ENCODE data around the gene AKAP7. TPM values are rescaled to one million over a fixed set of nuclear protein-coding genes. Genes with fewer than 3 reads are reported as not detected.

The AKAP7 gene
- total and polyA plus RNA-seq, 7 experiments from 2014 or later = 6.5 to 21.1 (median 16.8) TPM

DNA sequence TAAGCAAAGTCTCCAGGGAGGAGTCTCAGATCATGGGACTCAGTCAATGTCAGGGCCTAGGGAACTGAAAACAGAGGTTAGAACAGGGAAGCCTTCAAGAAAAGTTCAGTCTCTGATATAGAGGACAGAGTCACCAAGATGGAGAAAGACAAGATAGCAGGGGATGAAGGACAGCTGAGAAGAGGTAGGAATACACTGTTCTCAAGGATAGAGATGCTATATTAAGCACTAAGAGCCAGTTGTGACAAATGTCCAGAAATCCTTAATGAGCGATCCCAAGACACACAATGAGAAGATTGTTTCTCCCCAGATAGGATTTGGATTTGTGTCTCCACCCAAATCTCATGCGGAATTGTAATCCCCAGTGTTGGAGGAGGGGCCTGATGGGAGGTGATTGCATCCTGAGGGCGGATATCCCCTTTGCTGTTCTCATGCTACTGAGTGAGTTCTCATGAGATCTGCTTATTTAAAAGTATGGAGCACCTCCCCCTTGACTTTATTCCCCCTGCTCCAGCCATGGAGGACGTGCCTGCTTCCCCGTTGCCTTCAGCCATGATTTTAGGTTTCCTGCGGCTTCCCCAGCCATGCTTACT lies 168.2 kb downstream of the AKAP7 start:
- CTCF ChIA-PET = interaction anchor here (1.1 kb wide), 1 partner anchor 100 kb away, joined by 3 read pairs; no protein-coding TSS in a partner anchor
- peak overlapping the region in 6 of 9 donors; percentile 2 to 51 (median 28) for H3K27ac Mint-ChIP-seq

DNA sequence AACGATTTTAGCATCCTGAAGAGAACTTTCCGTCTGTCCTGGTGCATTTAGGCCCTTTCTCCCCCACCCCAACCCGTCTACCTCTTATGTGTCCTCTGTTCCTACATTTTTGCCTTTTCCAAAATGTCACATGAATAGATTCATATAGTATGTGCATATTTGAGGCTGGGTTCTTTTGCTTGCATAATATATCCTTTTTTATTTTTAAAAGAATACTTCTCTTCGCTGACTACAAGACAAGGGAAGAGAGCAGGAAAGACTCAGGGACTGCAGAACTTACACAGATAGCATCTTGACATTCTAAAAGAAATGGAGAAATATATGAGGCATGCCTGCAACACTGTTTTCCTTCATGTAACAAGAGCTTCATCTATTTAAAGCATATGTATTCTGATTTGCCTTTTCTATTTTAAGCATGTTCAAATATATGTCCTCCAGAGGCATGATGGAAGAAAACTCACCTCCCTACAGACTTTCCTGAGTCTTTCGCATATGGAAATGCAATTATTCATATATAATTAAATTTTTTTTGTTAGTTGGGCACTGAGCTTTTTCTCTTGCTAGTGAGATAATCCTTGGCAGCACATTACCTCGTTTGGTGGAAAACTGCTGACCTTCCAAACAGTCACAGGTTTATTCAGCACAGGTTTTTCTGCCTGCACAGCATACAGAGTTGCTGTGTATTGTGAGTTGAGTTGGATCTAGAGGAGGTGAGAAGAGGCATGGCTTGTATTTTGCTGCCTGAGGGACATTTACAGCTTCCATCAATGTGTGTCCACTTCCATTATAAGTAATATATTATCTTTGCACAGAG lies 170.0 kb downstream of the AKAP7 start:
- H3K4me1 Mint-ChIP-seq = peaks cover 0 to 31% (median 22%) of the 10 kb centered on the region in 7 donors
- peaks cover 0 to 13% (median 9%) of the 10 kb centered on the region in 11 donors for H3K9me3 Mint-ChIP-seq
- Histone ChIP-seq H3K4me1 (ENCODE audit: control insufficient read depth in 2 of 2, insufficient read depth in 2 of 2, low read length in 2 of 2) (peaks cover 0 to 10% of the 10 kb centered on the region in 2 donors), H3K4me3 (ENCODE audit: low read length) (no peak overlapping the region), H3K27ac (ENCODE audit: low read depth, low read length) (no peak overlapping the region), H3K36me3 (ENCODE audit: control insufficient read depth in 2 of 3, insufficient read depth in 3 of 3, low read length in 3 of 3) (no peaks in the 10 kb centered on the region), H3K9me3 (ENCODE audit: control insufficient read depth in 2 of 3, low read length in 3 of 3) (no peaks in the 10 kb centered on the region), H3K27me3 (ENCODE audit: control insufficient read depth in 2 of 2, insufficient read depth in 2 of 2, low read length in 2 of 2) (no peaks in the 10 kb centered on the region)
- no peak overlapping the region for H3K27ac Mint-ChIP-seq
- ChIA-PET CTCF (no interaction called here), POLR2A (interaction anchor here (1.1 kb wide), 1 partner anchor 34 kb away, joined by 3 read pairs; no protein-coding TSS in a partner anchor)
- peaks cover 9 to 33% (median 12%) of the 10 kb centered on the region in 5 donors for H3K36me3 Mint-ChIP-seq
- DNase-seq (no peak), ATAC-seq (no peak)
- H3K4me3 Mint-ChIP-seq = no peak overlapping the region
- intact Hi-C loops (cut with micrococcal nuclease) = no loop called here
- H3K27me3 Mint-ChIP-seq = no peaks in the 10 kb centered on the region

More for the DNA sequence above, 168.2 kb downstream of the AKAP7 start:
- DNase-seq (no peak), ATAC-seq (no peak)
- H3K9me3 ChIP-seq (ENCODE audit: control insufficient read depth in 2 of 3, low read length in 3 of 3) = no peaks in the 10 kb centered on the region
- H3K36me3 Mint-ChIP-seq = peaks cover 0 to 21% (median 2%) of the 10 kb centered on the region in 5 donors
- H3K27me3 ChIP-seq (ENCODE audit: control insufficient read depth in 2 of 2, insufficient read depth in 2 of 2, low read length in 2 of 2) = no peaks in the 10 kb centered on the region
- POLR2A ChIA-PET = no interaction called here
- peaks cover 0 to 4% (median 0%) of the 10 kb centered on the region in 11 donors for H3K9me3 Mint-ChIP-seq
- H3K36me3 ChIP-seq (ENCODE audit: control insufficient read depth in 2 of 3, insufficient read depth in 3 of 3, low read length in 3 of 3) = no peaks in the 10 kb centered on the region
- no peak overlapping the region for H3K4me3 ChIP-seq (ENCODE audit: low read length)
- intact Hi-C loops (cut with micrococcal nuclease) = loop anchor here in 1 of 2 donors (1.0 to 5.0 kb wide), 2 partner anchors 104 to 416 kb away; no protein-coding TSS in a partner anchor
- no peak overlapping the region for H3K27ac ChIP-seq (ENCODE audit: low read depth, low read length)
- H3K4me3 Mint-ChIP-seq = no peak overlapping the region
- no peaks in the 10 kb centered on the region for H3K27me3 Mint-ChIP-seq
- H3K4me1 Mint-ChIP-seq = peaks cover 0 to 40% (median 24%) of the 10 kb centered on the region in 7 donors
- H3K4me1 ChIP-seq (ENCODE audit: control insufficient read depth in 2 of 2, insufficient read depth in 2 of 2, low read length in 2 of 2) = peaks cover 0 to 10% of the 10 kb centered on the region in 2 donors

DNA sequence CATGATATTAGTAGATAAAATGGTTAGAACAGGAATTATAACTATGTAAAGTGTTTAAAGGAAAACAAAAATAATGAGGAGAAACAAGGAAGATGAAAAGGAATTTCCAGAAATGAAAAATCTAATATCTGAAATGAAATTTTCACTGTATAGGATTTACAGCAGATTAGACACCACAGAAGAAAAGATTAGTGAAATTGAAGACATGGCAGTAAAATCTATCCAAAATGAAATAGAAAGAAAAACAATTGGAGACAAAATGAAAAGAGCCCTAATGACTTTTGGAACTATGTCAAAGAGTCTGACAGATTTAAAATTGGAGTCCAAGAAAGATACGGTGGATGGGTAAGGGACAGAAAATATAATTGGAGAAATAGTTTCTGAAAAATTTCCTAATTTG lies 174.2 kb downstream of the AKAP7 start:
- Histone ChIP-seq H3K4me1 (ENCODE audit: control insufficient read depth in 2 of 2, insufficient read depth in 2 of 2, low read length in 2 of 2) (no peaks in the 10 kb centered on the region), H3K4me3 (ENCODE audit: low read length) (no peak overlapping the region), H3K27ac (ENCODE audit: low read depth, low read length) (no peak overlapping the region), H3K9me3 (ENCODE audit: control insufficient read depth in 2 of 3, low read length in 3 of 3) (peaks cover 0 to under 1% (median 0%) of the 10 kb centered on the region in 3 experiments), H3K36me3 (ENCODE audit: control insufficient read depth in 2 of 3, insufficient read depth in 3 of 3, low read length in 3 of 3) (no peaks in the 10 kb centered on the region), H3K27me3 (ENCODE audit: control insufficient read depth in 2 of 2, insufficient read depth in 2 of 2, low read length in 2 of 2) (no peaks in the 10 kb centered on the region)
- DNase-seq (no peak), ATAC-seq (no peak)
- Mint-ChIP-seq H3K4me1 (peaks cover 0 to 18% (median 3%) of the 10 kb centered on the region in 7 donors), H3K27ac (no peak overlapping the region), H3K27me3 (no peaks in the 10 kb centered on the region), H3K36me3 (peaks cover 5 to 29% (median 17%) of the 10 kb centered on the region in 5 donors), H3K9me3 (peaks cover 2 to 20% (median 9%) of the 10 kb centered on the region in 11 donors), H3K4me3 (no peak overlapping the region)
- ChIA-PET CTCF (no interaction called here), POLR2A (no interaction called here)
- intact Hi-C loops (cut with micrococcal nuclease) = no loop called here

DNA sequence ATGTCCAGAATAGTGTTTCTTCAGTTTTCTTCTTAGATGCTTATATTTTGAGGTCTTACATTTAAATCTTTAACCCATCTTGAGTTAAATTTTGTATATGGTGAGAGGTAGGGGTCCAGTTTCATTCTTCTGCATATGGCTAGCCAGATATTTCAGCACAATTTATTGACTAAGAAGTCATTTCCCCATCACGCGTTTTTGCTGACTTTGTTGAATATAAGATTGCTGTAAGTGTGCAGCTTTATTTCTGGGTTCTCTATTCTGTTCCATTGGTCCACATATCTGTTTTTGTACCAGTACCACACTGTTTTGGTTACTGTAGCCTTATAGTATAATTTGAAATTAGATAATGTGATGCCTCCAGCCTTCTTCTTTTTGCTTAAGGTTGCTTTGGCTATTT lies 179.6 kb downstream of the AKAP7 start:
- H3K4me3 Mint-ChIP-seq = no peak overlapping the region
- POLR2A ChIA-PET = no interaction called here
- Histone ChIP-seq H3K36me3 (ENCODE audit: control insufficient read depth in 2 of 3, insufficient read depth in 3 of 3, low read length in 3 of 3) (no peaks in the 10 kb centered on the region), H3K27me3 (ENCODE audit: control insufficient read depth in 2 of 2, insufficient read depth in 2 of 2, low read length in 2 of 2) (no peaks in the 10 kb centered on the region), H3K4me1 (ENCODE audit: control insufficient read depth in 2 of 2, insufficient read depth in 2 of 2, low read length in 2 of 2) (no peaks in the 10 kb centered on the region), H3K9me3 (ENCODE audit: control insufficient read depth in 2 of 3, low read length in 3 of 3) (peaks cover 0 to 2% (median 0%) of the 10 kb centered on the region in 3 experiments), H3K4me3 (ENCODE audit: low read length) (no peak overlapping the region), H3K27ac (ENCODE audit: low read depth, low read length) (no peak overlapping the region)
- intact Hi-C loops (cut with micrococcal nuclease) = no loop called here
- peaks cover under 1 to 38% (median 11%) of the 10 kb centered on the region in 11 donors for H3K9me3 Mint-ChIP-seq
- DNase-seq (no peak), ATAC-seq (no peak)
- H3K36me3 Mint-ChIP-seq = peaks cover 18 to 58% (median 38%) of the 10 kb centered on the region in 5 donors
- peaks cover 0 to 11% (median 4%) of the 10 kb centered on the region in 7 donors for H3K4me1 Mint-ChIP-seq
- H3K27me3 Mint-ChIP-seq = no peaks in the 10 kb centered on the region
- H3K27ac Mint-ChIP-seq = peak overlapping the region in 1 of 9 donors; percentile 39
- CTCF ChIA-PET = no interaction called here

DNA sequence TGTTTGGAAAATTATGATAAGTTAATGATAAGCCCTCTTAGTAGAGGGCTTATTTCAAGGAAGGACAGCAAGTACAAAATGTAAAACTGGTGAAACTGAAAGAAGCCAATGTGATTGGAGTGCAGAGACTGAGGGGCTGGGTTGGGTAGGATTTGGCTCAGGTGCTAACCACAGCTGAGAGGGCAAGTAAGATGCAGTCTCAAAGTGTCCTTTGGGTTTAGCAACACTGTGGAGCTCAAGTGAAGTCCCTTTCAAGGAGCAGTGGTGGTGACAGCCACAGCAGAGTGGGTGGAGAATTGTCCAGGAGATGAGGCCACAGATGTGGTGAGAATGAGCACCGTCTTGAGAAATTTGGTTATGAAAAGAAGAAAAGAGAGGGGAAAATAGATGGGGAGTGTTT lies 181.4 kb downstream of the AKAP7 start:
- no peaks in the 10 kb centered on the region for H3K36me3 ChIP-seq (ENCODE audit: control insufficient read depth in 2 of 3, insufficient read depth in 3 of 3, low read length in 3 of 3)
- no peaks in the 10 kb centered on the region for H3K27me3 Mint-ChIP-seq
- H3K27ac Mint-ChIP-seq = peak overlapping the region in 3 of 9 donors; percentile 0 to 72 (median 4)
- H3K27me3 ChIP-seq (ENCODE audit: control insufficient read depth in 2 of 2, insufficient read depth in 2 of 2, low read length in 2 of 2) = no peaks in the 10 kb centered on the region
- no peak overlapping the region for H3K27ac ChIP-seq (ENCODE audit: low read depth, low read length)
- peaks cover 18 to 52% (median 34%) of the 10 kb centered on the region in 5 donors for H3K36me3 Mint-ChIP-seq
- DNase-seq (no peak), ATAC-seq (no peak)
- no peaks in the 10 kb centered on the region for H3K4me1 ChIP-seq (ENCODE audit: control insufficient read depth in 2 of 2, insufficient read depth in 2 of 2, low read length in 2 of 2)
- H3K9me3 ChIP-seq (ENCODE audit: control insufficient read depth in 2 of 3, low read length in 3 of 3) = peaks cover 0 to 2% (median 0%) of the 10 kb centered on the region in 3 experiments
- CTCF ChIA-PET = no interaction called here
- H3K4me3 Mint-ChIP-seq = no peak overlapping the region
- POLR2A ChIA-PET = no interaction called here
- H3K4me3 ChIP-seq (ENCODE audit: low read length) = no peak overlapping the region
- H3K9me3 Mint-ChIP-seq = peaks cover 0 to 34% (median 11%) of the 10 kb centered on the region in 11 donors
- H3K4me1 Mint-ChIP-seq = peaks cover 0 to 5% (median 4%) of the 10 kb centered on the region in 7 donors
- intact Hi-C loops (cut with micrococcal nuclease) = no loop called here

DNA sequence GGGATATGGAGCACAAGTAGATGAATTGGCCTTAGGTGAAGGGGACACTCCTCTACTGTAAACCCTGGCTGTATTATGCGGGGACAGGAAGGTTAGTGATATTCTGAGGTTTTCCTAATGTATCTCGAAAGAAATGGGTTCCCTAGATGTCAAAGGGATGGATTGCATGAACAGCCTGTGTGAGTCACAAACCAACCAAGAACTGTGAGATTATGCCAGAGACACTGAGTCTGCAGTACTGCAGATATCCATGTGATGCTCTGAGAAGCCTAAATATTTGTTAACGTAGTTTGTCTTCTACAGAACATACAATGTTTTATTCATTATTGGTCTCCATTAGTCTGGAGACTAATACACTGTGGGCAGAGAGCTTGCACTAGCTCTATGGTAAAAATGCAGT lies 182.2 kb downstream of the AKAP7 start:
- intact Hi-C loops (cut with micrococcal nuclease) = no loop called here
- POLR2A ChIA-PET = no interaction called here
- CTCF ChIA-PET = interaction anchor here (1.0 kb wide), 1 partner anchor 111 kb away, joined by 4 read pairs; no protein-coding TSS in a partner anchor

More for the DNA sequence above, 182.2 kb downstream of the AKAP7 start:
- Histone ChIP-seq H3K4me1 (ENCODE audit: control insufficient read depth in 2 of 2, insufficient read depth in 2 of 2, low read length in 2 of 2) (no peaks in the 10 kb centered on the region), H3K4me3 (ENCODE audit: low read length) (no peak overlapping the region), H3K36me3 (ENCODE audit: control insufficient read depth in 2 of 3, insufficient read depth in 3 of 3, low read length in 3 of 3) (no peaks in the 10 kb centered on the region), H3K27ac (ENCODE audit: low read depth, low read length) (no peak overlapping the region), H3K27me3 (ENCODE audit: control insufficient read depth in 2 of 2, insufficient read depth in 2 of 2, low read length in 2 of 2) (no peaks in the 10 kb centered on the region), H3K9me3 (ENCODE audit: control insufficient read depth in 2 of 3, low read length in 3 of 3) (peaks cover 0 to 2% (median 0%) of the 10 kb centered on the region in 3 experiments)
- peaks cover 18 to 54% (median 34%) of the 10 kb centered on the region in 5 donors for H3K36me3 Mint-ChIP-seq
- no peak overlapping the region for H3K27ac Mint-ChIP-seq
- no peak overlapping the region for H3K4me3 Mint-ChIP-seq
- no peak for DNase-seq
- no peaks in the 10 kb centered on the region for H3K27me3 Mint-ChIP-seq
- peaks cover 0 to 34% (median 11%) of the 10 kb centered on the region in 11 donors for H3K9me3 Mint-ChIP-seq
- ATAC-seq = no peak
- peaks cover 0 to 8% (median 4%) of the 10 kb centered on the region in 7 donors for H3K4me1 Mint-ChIP-seq
